Aortic smooth muscle cell (primary cell): ENCODE results near the gene PIP5KL1. TPM values are rescaled to one million over a fixed set of nuclear protein-coding genes. Genes with fewer than 3 reads are reported as not detected.

Experiments used
- total RNA-seq: library from RNA; depleted of rRNA; stranded (reverse); fragments of >200 nt; gene quantifications from 2 replicates; pipeline ENCODE4 v1.2.3, GENCODE V29; 2014

The PIP5KL1 gene, protein sequence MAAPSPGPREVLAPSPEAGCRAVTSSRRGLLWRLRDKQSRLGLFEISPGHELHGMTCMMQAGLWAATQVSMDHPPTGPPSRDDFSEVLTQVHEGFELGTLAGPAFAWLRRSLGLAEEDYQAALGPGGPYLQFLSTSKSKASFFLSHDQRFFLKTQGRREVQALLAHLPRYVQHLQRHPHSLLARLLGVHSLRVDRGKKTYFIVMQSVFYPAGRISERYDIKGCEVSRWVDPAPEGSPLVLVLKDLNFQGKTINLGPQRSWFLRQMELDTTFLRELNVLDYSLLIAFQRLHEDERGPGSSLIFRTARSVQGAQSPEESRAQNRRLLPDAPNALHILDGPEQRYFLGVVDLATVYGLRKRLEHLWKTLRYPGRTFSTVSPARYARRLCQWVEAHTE
- 0.66 and 0.81 TPM in 2 replicates for total RNA-seq

DNA sequence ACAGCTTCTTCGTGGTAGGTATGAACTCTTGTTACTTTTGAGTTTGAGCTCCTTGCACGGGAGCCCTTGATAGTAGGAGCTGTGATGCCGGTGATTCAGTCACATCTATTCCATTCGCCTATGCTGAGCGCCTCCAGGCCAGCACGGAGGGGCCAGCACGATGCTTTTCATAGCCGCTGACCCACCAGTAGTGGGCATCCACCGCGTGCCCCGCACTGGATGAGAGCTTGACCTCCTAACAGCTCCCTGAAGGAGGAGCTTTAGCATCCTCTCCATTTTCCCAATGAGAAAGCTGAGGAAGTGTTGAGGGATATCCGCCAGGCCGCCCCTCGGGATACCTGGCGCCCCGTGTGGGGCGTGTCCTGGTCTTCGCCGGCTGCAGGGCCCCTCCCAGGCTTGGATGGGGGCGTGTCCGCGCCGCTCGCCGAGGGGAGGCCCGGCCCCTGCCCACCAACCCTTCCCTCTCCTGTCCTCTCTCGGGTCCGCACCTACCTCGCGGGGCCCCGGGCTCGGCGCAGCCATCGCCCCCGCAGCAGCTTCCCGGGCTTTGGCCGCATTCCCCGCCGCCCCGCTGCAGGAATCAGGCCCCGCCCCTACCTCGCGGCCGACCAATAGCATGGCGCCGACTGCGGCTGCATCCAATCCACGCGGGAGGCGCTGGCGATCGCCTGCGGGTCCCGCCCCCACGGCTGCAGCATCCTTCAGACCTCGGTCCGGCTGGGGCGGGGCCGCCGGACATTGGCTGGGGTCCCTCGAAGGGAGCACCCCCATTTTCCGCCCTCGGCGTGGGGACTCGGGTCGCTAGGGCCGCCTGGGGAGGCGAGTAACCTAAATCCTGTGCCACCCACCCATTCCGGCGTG is at the start of gene PIP5KL1:
Gene PIP5KL1 (minus strand): TSS at position 547 of the 861 bp plus-strand sequence. CDS start 25 bp downstream, at position 522.

GRCh38 chr9:127937388-127938297 is 7.1 kb upstream of the PIP5KL1 start, which contains the start of gene DPM2:
TSS of gene DPM2 (minus strand) at chr9:127937854. CDS start at chr9:127937820, 34 bp downstream.

GRCh38 chr9:127916720-127917581 is 13.6 kb downstream of the PIP5KL1 start, which contains the start of gene ST6GALNAC4:
TSS of gene ST6GALNAC4 (minus strand) at chr9:127917041. CDS start at chr9:127916419, 622 bp downstream.

DNA sequence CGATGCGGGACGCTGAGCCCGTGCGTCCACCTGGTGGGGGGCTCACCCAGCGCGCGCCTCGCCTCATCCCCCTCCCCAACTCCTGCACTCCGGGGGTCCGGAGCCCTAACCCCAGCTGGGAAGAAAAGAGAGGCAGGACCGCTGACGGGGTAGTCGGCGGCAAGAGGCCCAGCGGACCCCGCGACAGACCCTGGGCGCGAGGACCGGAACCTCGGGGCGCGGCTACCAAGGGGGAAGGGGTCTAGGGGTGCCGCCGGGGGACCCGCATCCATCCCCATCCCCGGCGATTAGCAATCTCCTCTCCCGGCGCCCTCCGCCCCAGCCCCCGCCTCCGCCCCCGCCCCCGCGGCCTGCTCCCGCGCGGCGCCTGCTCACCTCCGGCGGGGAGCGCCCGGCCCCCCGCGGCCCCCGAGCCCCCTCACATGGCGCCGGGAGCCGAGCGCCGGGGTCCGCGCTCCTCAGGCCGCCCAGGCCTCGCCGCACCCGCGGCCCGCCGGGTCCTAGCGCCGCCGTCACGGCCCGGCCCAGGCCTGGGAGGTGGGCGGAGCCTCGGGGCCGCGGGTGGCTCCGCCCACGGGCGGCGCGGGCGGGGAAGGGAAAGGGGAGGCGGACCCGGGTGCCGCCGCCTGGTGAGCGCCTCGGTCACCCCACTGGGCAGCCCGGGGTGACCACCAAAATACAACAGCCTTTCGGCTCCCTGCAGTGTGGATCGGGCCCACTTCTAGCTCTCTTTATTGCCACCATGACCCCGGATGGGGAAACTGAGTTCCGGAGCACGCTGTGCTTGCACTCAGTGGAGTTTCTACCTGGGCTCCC is 31.2 kb downstream of the PIP5KL1 start, which contains the start of gene ST6GALNAC6:
Gene ST6GALNAC6 (minus strand): TSS at position 476 of the 816 bp plus-strand sequence. CDS start 1,622 bp downstream, outside the sequence.

DNA sequence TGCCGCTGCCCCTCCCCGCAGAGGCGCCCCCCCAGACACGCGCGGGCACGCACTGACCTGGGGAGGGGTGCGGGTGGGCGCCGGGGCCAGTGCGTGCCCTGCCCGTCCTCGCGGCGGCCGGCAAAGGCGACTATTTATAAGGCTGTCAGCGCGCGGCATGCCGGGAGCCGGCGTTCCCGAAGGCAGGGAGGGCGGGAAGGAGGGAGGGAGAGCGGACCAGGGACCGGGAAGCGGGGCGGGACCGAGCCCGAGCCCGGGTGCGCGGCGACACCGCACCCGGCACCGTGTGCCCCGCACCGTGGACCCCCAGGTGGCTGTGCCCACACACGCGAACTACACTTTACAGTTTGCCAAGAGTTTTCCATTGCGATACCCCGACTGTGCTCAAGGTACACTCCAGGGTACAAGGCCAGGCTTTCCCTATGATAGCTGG is 53.0 kb downstream of the PIP5KL1 start, which contains the start of gene AK1:
Gene AK1 (minus strand): TSS at position 110 of the 433 bp plus-strand sequence. CDS start 3,058 bp downstream, outside the sequence.

Other genes with a start within 250 kb of the PIP5KL1 start
- 0.06 and 0.13 TPM in 2 replicates for gene CFAP157, start 223.8 kb downstream of the PIP5KL1 start, total RNA-seq
- 33.9 and 36.9 TPM in 2 replicates for gene PTRH1, start 215.1 kb downstream of the PIP5KL1 start, total RNA-seq
- 0.06 and 0.13 TPM in 2 replicates for gene TTC16, start 214.7 kb downstream of the PIP5KL1 start, total RNA-seq
- 2.3 and 2.8 TPM in 2 replicates for gene TOR2A, start 195.5 kb downstream of the PIP5KL1 start, total RNA-seq
- 1.1 and 2.0 TPM in 2 replicates for gene SH2D3C, start 152.1 kb downstream of the PIP5KL1 start, total RNA-seq
- 39.1 and 42.0 TPM in 2 replicates for gene CDK9, start 144.7 kb downstream of the PIP5KL1 start, total RNA-seq
- 73.4 and 76.9 TPM in 2 replicates for gene FPGS, start 127.9 kb downstream of the PIP5KL1 start, total RNA-seq
- gene ENG, start 76.1 kb downstream of the PIP5KL1 start, total RNA-seq, result 31.2 and 69.0 TPM in 2 replicates
- gene AK1, start 53.1 kb downstream of the PIP5KL1 start, total RNA-seq, result 75.6 and 90.4 TPM in 2 replicates
- gene ST6GALNAC6, start 31.2 kb downstream of the PIP5KL1 start, total RNA-seq, result 50.1 and 58.8 TPM in 2 replicates
- gene ST6GALNAC4, start 13.7 kb downstream of the PIP5KL1 start, total RNA-seq, result 23.9 and 33.3 TPM in 2 replicates
- 9.6 and 11.1 TPM in 2 replicates for gene DPM2, start 7.1 kb upstream of the PIP5KL1 start, total RNA-seq
- gene EEIG1, start 50.2 kb upstream of the PIP5KL1 start, total RNA-seq, result 13.5 and 18.7 TPM in 2 replicates
- gene NAIF1, start 136.5 kb upstream of the PIP5KL1 start, total RNA-seq, result 9.8 and 10.8 TPM in 2 replicates
- 33.6 and 36.2 TPM in 2 replicates for gene SLC25A25, start 137.5 kb upstream of the PIP5KL1 start, total RNA-seq
- 66.3 and 76.8 TPM in 2 replicates for gene PTGES2, start 197.0 kb upstream of the PIP5KL1 start, total RNA-seq
- not detected in 2 replicates for gene LCN2, start 218.7 kb upstream of the PIP5KL1 start, total RNA-seq
- 39.2 and 45.1 TPM in 2 replicates for gene BBLN, start 229.5 kb upstream of the PIP5KL1 start, total RNA-seq